NT2/D1 (cell line): Measurements from ENCODE around the gene P2RY13.

Source experiments
- SUZ12 ChIP-seq: IDR thresholded peaks from 2 replicates; pipeline ENCODE4 v1.6.1; 2011; ENCODE audit not compliant: insufficient read length, insufficient read depth; ENCODE audit errors: extremely low read depth
- YY1 ChIP-seq: IDR thresholded peaks from 2 replicates; pipeline ENCODE4 v1.6.1; 2011; ENCODE audit not compliant: insufficient read length, insufficient read depth
- ZNF274 ChIP-seq: IDR thresholded peaks from 2 replicates; pipeline ENCODE4 v1.6.1; 2011; ENCODE audit warnings: mild to moderate bottlenecking, low read depth, low read length

DNA sequence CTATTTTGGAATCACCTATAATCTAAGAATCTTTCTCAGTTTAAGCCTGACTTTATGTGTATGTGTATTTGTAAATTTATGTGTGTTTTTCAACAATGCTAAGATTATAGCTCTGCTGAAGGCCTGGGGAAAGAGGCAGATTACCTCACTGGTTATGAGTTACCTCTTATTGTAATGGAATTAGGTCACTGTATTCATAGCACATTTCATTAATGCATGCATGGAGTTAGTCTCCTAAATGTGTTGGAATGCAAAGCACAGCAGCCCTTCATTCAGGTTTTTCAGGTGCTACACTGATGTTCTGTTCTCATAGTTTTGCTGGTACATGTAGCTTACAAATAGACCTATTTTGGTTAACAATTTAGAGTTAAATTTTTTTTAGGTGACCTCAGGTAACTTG lies 22.2 kb downstream of the P2RY13 start:
- no peak for TF ChIP-seq ZNF274
- TF ChIP-seq YY1, result no peak
- TF ChIP-seq SUZ12, result no peak
